HCT116 (cell line): ENCODE results near the gene ZNF189.

Experiments used
- ATF3 ChIP-seq: IDR thresholded peaks from 2 replicates; pipeline ENCODE4 v1.6.1; 2012
- CEBPB ChIP-seq: IDR thresholded peaks from 2 replicates; pipeline ENCODE4 v1.6.1; 2012; ENCODE audit warnings: low read depth
- POLR2A ChIP-seq: IDR thresholded peaks from 2 replicates; pipeline ENCODE4 v1.7.0; 2011; ENCODE audit warnings: borderline replicate concordance; ENCODE audit not compliant: insufficient read depth, insufficient read length; ENCODE audit errors: extremely low read depth

- no peak for TF ChIP-seq POLR2A
- no peak for TF ChIP-seq CEBPB
- no peak for TF ChIP-seq ATF3
These were observed 5.5 kb upstream of the ZNF189 start for GRCh38 chr9:101393135-101393534.
